IMR-90 (cell line): ENCODE results near the gene PLA2G4F. TPM values are rescaled to one million over a fixed set of nuclear protein-coding genes. Genes with fewer than 3 reads are reported as not detected.

Experiments used
- ATAC-seq: fragments of 200-7000 bp; cut with Tn5 transposase; 2 replicates; pipeline ENCODE4 v1.9.1; 2020; ENCODE audit warnings: low read depth, mild to moderate bottlenecking, moderate library complexity
- BruUV-seq: library from RNA; stranded (reverse); fragments of 400-500 nt; replicated peaks from 2 replicates; lab custom pipeline; 2021; lab: Mats Ljungman, UMichigan
- CTCF ChIA-PET: fragments of 300-600 bp; formaldehyde crosslinking; extraction: SDS; loops from one replicate; lab custom pipeline; 2021; ENCODE audit warnings: antibody characterized with exemption; lab: Yijun Ruan, JAX
- POLR2A ChIA-PET: fragments of 300-600 bp; sonication (Branson Sonifier 250); formaldehyde crosslinking; loops from one replicate; lab custom pipeline; 2022; ENCODE audit warnings: antibody characterized with exemption; ENCODE audit not compliant: unreplicated experiment; lab: Charles Lee
- DNase-seq: peaks from one replicate; pipeline ENCODE4 v3.0.0; 2013
- H2AFZ ChIP-seq: replicated peaks from 2 replicates; pipeline ENCODE3; 2013; ENCODE audit warnings: low read length, mild to moderate bottlenecking; ENCODE audit not compliant: poor library complexity
- H2AK5ac ChIP-seq: 2 replicates; pipeline ENCODE4 v1.6.1; 2013; ENCODE audit warnings: low read depth, low read length, inconsistent platforms
- H2AK9ac ChIP-seq: replicated peaks from 2 replicates; pipeline ENCODE3; 2013; ENCODE audit warnings: mild to moderate bottlenecking, low read depth, low read length, moderate library complexity; ENCODE audit not compliant: poor library complexity
- H2BK120ac ChIP-seq: 2 replicates; pipeline ENCODE4 v1.6.1; 2013; ENCODE audit warnings: low read depth, low read length, inconsistent platforms
- H2BK15ac ChIP-seq: 3 replicates; pipeline ENCODE4 v1.6.1; 2013; ENCODE audit warnings: low read depth, low read length, inconsistent platforms
- H2BK20ac ChIP-seq: 2 replicates; pipeline ENCODE4 v1.6.1; 2013; ENCODE audit warnings: low read depth, mild to moderate bottlenecking, inconsistent platforms, low read length, moderate library complexity
- H2BK5ac ChIP-seq: 2 replicates; pipeline ENCODE4 v1.6.1; 2013; ENCODE audit warnings: mild to moderate bottlenecking, low read depth, low read length, inconsistent platforms; ENCODE audit not compliant: poor library complexity, severe bottlenecking
- H3K14ac ChIP-seq: replicated peaks from 2 replicates; pipeline ENCODE4 v1.6.1; 2013; ENCODE audit warnings: low read depth, low read length, inconsistent platforms
- H3K18ac ChIP-seq: 2 replicates; pipeline ENCODE4 v1.6.1; 2013; ENCODE audit warnings: low read depth, low read length, control low read depth
- H3K23ac ChIP-seq: 2 replicates; pipeline ENCODE4 v1.6.1; 2013; ENCODE audit warnings: low read depth, low read length, inconsistent platforms
- H3K27ac ChIP-seq: 2 replicates; pipeline ENCODE4 v1.5.1; 2013; ENCODE audit warnings: mild to moderate bottlenecking, control low read depth, low read length; ENCODE audit not compliant: insufficient read depth
- H3K27me3 ChIP-seq: 2 replicates; pipeline ENCODE4 v1.6.1; 2013; ENCODE audit warnings: low read length; ENCODE audit not compliant: control insufficient read depth, insufficient read depth
- H3K36me3 ChIP-seq: 2 replicates; pipeline ENCODE4 v1.6.1; 2013; ENCODE audit warnings: low read length, mixed read lengths; ENCODE audit not compliant: control insufficient read depth, insufficient read depth
- H3K4ac ChIP-seq: 2 replicates; pipeline ENCODE4 v1.6.1; 2013; ENCODE audit warnings: low read depth, low read length, inconsistent platforms
- H3K4me1 ChIP-seq: 2 replicates; pipeline ENCODE4 v1.6.1; 2013; ENCODE audit warnings: low read length, mixed read lengths; ENCODE audit not compliant: control insufficient read depth, insufficient read depth
- H3K4me2 ChIP-seq: 2 replicates; pipeline ENCODE4 v1.6.1; 2013; ENCODE audit warnings: low read depth, mild to moderate bottlenecking, control low read depth, low read length, moderate library complexity
- H3K4me3 ChIP-seq: 2 replicates; pipeline ENCODE4 v1.5.1; 2013; ENCODE audit warnings: low read depth, mild to moderate bottlenecking, control low read depth, low read length, moderate library complexity; ENCODE audit not compliant: insufficient read depth
- H3K56ac ChIP-seq: 2 replicates; pipeline ENCODE4 v1.6.1; 2013; ENCODE audit warnings: low read length, inconsistent platforms; ENCODE audit not compliant: insufficient read depth; ENCODE audit errors: extremely low read depth
- H3K79me1 ChIP-seq, 2 experiments: 2 replicates each; pipeline ENCODE4 v1.6.1; 2013; ENCODE audit warnings: low read length in 2 of 2, inconsistent platforms in 1 of 2, low read depth in 1 of 2
- H3K9ac ChIP-seq: 2 replicates; pipeline ENCODE4 v1.6.1; 2013; ENCODE audit warnings: low read depth, low read length, control low read depth
- H3K9me1 ChIP-seq: 2 replicates; pipeline ENCODE4 v1.6.1; 2013; ENCODE audit warnings: low read length, inconsistent platforms; ENCODE audit not compliant: insufficient read depth
- H3K9me3 ChIP-seq: 2 replicates; pipeline ENCODE4 v1.6.1; 2013; ENCODE audit warnings: low read length; ENCODE audit not compliant: control insufficient read depth, insufficient read depth
- H4K20me1 ChIP-seq: 2 replicates; pipeline ENCODE4 v1.6.1; 2013; ENCODE audit warnings: low read length, inconsistent platforms; ENCODE audit not compliant: insufficient read depth
- H4K5ac ChIP-seq: 2 replicates; pipeline ENCODE4 v1.6.1; 2013; ENCODE audit warnings: mild to moderate bottlenecking, low read depth, low read length, control low read depth
- H4K8ac ChIP-seq, 2 experiments: 2 replicates each; pipeline ENCODE4 v1.6.1; 2013; ENCODE audit warnings: low read depth in 2 of 2, low read length in 2 of 2, control low read depth in 1 of 2, inconsistent platforms in 1 of 2
- H4K91ac ChIP-seq: 2 replicates; pipeline ENCODE4 v1.6.1; 2013; ENCODE audit warnings: low read depth, low read length, inconsistent platforms; ENCODE audit not compliant: insufficient read depth
- CTCF ChIP-seq: conservative IDR thresholded peaks from 2 replicates; pipeline ENCODE4 v1.5.1; 2012; ENCODE audit warnings: mild to moderate bottlenecking, low read depth, low read length, improper control_type of control experiment
- POLR2A ChIP-seq: IDR thresholded peaks from 2 replicates; pipeline ENCODE4 v1.6.1; 2012; ENCODE audit warnings: mild to moderate bottlenecking, low read depth, low read length
- SMC3 ChIP-seq: fragments of 150-350 bp; IDR thresholded peaks from 2 replicates; pipeline ENCODE4 v1.6.1; 2016; ENCODE audit warnings: low read depth, mild to moderate bottlenecking, antibody characterized with exemption, low read length, moderate library complexity
- WGBS, 2 experiments: methylation state at CpG; one replicate each; pipeline versions ENCODE4 v1.1.5 to v1.1.7; 2013; ENCODE audit warnings: missing lambda C conversion rate in 2 of 2; ENCODE audit not compliant: insufficient read length in 1 of 2; ENCODE audit errors: extremely low coverage in 2 of 2; 5-methylcytosine and 5-hydroxymethylcytosine counted together
- dilution Hi-C: fragments of 300-500 bp; cut with HindIII; formaldehyde crosslinking; loops from one replicate; pipeline ENCODE4 v1.14.3; 2018; ENCODE audit warnings: low sequenced_read_pairs; ENCODE audit not compliant: unreplicated experiment
- in situ Hi-C: fragments of 300-500 bp; cut with MboI; formaldehyde crosslinking; loops from 3 replicates; pipeline ENCODE4 v1.14.3; 2019; ENCODE audit warnings: low sequenced_read_pairs, inconsistent platforms, mixed read lengths
- intact Hi-C: fragments of 100-400 bp; cut with micrococcal nuclease; formaldehyde crosslinking; loops from 2 replicates; pipeline ENCODE4 v1.10.0; 2022
- polyA plus RNA-seq, 3 experiments: library from polyadenylated mRNA; depleted of rRNA; stranded (reverse); fragments of >200 nt; gene quantifications; 2 replicates each; pipeline ENCODE4 v1.2.3, GENCODE V29; 2012; ENCODE audit warnings: low replicate concordance in 1 of 3
- total RNA-seq: library from RNA; depleted of rRNA; stranded (reverse); fragments of >200 nt; gene quantifications from 2 replicates; pipeline ENCODE4 v1.2.3, GENCODE V29; 2012

The PLA2G4F gene
- total and polyA plus RNA-seq, 2 of the 4 experiments (the other 2 are of a cell fraction), result not detected

GRCh38 chr15:42172475-42172874, 16.0 kb upstream of the PLA2G4F start:
- no peak for ATAC-seq
- Histone ChIP-seq H3K9me1 (no peaks in the 10 kb centered on the region; the same call in 1 of the 2 replicates), H3K27me3 (no peaks in the 10 kb centered on the region), H3K4ac (no peak overlapping the region), H3K9ac (no peak overlapping the region), H3K27ac (no peak overlapping the region), H2AK5ac (no peak overlapping the region), H3K56ac (no peak overlapping the region), H3K14ac (no peak overlapping the region), H2AK9ac (no peak overlapping the region), H3K23ac (no peak overlapping the region), H4K5ac (no peak overlapping the region), H2BK120ac (no peak overlapping the region), H3K9me3 (no peaks in the 10 kb centered on the region), H3K36me3 (peaks cover 46% of the 10 kb centered on the region), H4K20me1 (no peaks in the 10 kb centered on the region), H3K4me2 (no peak overlapping the region), H3K4me3 (no peak overlapping the region), H2BK5ac (no peak overlapping the region), H4K8ac (no peak overlapping the region), H3K4me1 (no peaks in the 10 kb centered on the region), H2BK20ac (no peak overlapping the region), H4K91ac (no peak overlapping the region), H2AFZ (no peak overlapping the region), H3K18ac (no peak overlapping the region), H2BK15ac (no peak overlapping the region), H3K79me1 (peaks cover 0 to 8% of the 10 kb centered on the region in 2 experiments; a peak in 3 of 4 replicates)
- no TSS peak for BruUV-seq
- ChIA-PET POLR2A (no interaction called here), CTCF (no interaction called here)
- dilution Hi-C loops (no loop called here), intact Hi-C loops (no loop called here), in situ Hi-C loops (no loop called here)
- no CpG with 5 or more reads among the region's 5 CpGs for WGBS, 2 experiments
- no peak for DNase-seq
- TF ChIP-seq POLR2A, result no peak
- TF ChIP-seq CTCF, result no peak
- TF ChIP-seq SMC3, result no peak
